ENCODE measurements around the gene FRMD1. TPM values are rescaled to one million over a fixed set of nuclear protein-coding genes. Genes with fewer than 3 reads are reported as not detected.
"Not testable (repeated sequence)": the region's sequence is repeated elsewhere in the genome, so short reads cannot be mapped to it uniquely, and the experiment has no call there.

The FRMD1 gene
- total RNA-seq, 1 experiment from 2014 or later = not detected

- no peaks in the 10 kb centered on the region for H3K9me3 Mint-ChIP-seq (ENCODE audit: unreplicated experiment)
- intact Hi-C loops (cut with micrococcal nuclease) = no loop called here
- no peaks in the 10 kb centered on the region for H3K36me3 Mint-ChIP-seq (ENCODE audit: insufficient read depth, unreplicated experiment)
- DNase-seq (ENCODE audit: unreplicated experiment) = no peak
- CTCF ChIA-PET = no interaction called here
- TF ChIP-seq, protein P1, sequence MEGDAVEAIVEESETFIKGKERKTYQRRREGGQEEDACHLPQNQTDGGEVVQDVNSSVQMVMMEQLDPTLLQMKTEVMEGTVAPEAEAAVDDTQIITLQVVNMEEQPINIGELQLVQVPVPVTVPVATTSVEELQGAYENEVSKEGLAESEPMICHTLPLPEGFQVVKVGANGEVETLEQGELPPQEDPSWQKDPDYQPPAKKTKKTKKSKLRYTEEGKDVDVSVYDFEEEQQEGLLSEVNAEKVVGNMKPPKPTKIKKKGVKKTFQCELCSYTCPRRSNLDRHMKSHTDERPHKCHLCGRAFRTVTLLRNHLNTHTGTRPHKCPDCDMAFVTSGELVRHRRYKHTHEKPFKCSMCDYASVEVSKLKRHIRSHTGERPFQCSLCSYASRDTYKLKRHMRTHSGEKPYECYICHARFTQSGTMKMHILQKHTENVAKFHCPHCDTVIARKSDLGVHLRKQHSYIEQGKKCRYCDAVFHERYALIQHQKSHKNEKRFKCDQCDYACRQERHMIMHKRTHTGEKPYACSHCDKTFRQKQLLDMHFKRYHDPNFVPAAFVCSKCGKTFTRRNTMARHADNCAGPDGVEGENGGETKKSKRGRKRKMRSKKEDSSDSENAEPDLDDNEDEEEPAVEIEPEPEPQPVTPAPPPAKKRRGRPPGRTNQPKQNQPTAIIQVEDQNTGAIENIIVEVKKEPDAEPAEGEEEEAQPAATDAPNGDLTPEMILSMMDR (IDR thresholded peaks at IDR 0.05; ENCODE audit: unreplicated experiment) = no peak
- peaks cover 18% of the 10 kb centered on the region for H3K27me3 Mint-ChIP-seq (ENCODE audit: insufficient read depth, unreplicated experiment)
- BruUV-seq (replicated peaks) = no TSS peak
- POLR2A ChIA-PET = no interaction called here
- no peaks in the 10 kb centered on the region for H3K4me1 Mint-ChIP-seq (ENCODE audit: insufficient read depth, unreplicated experiment)
- no peak overlapping the region for H3K4me3 Mint-ChIP-seq (ENCODE audit: unreplicated experiment)
- H3K27ac Mint-ChIP-seq (ENCODE audit: low read depth, unreplicated experiment) = no peak overlapping the region
Measured at GRCh38 chr6:168078175-168078942, 653 bp downstream of the FRMD1 start.

GRCh38 chr6:168077401-168077800 lies 1.6 kb downstream of the FRMD1 start:
- H3K4me3 Mint-ChIP-seq (ENCODE audit: unreplicated experiment); H3K9me3 Mint-ChIP-seq (ENCODE audit: unreplicated experiment); H3K4me1 Mint-ChIP-seq (ENCODE audit: insufficient read depth, unreplicated experiment); H3K36me3 Mint-ChIP-seq (ENCODE audit: insufficient read depth, unreplicated experiment); BruUV-seq (replicated peaks); H3K27ac Mint-ChIP-seq (ENCODE audit: low read depth, unreplicated experiment); DNase-seq (ENCODE audit: unreplicated experiment); CTCF ChIA-PET; intact Hi-C loops (cut with micrococcal nuclease); POLR2A ChIA-PET: not testable (repeated sequence)
- peaks cover 11% of the 10 kb centered on the region for H3K27me3 Mint-ChIP-seq (ENCODE audit: insufficient read depth, unreplicated experiment)

DNA sequence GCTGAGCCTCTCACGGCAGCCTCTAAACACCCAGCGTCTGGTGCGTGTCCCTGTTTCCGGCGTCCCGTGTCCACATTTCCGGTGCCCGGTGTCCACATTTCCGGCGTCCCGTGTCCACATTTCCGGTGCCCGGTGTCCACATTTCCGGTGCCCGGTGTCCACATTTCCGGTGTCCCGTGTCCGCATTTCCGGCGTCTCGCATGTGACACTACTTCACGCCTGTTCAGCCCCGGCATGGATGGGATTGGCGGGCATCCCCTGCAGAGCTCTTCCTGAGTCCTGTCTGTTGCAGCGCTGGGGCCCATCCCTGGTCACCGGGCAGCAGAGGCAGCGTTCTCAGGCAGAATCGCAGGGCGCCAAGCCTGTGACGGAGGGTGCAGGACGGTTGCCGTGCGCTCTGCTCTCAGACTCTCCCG lies 3.2 kb downstream of the FRMD1 start:
- no peaks in the 10 kb centered on the region for H3K4me1 Mint-ChIP-seq (ENCODE audit: insufficient read depth, unreplicated experiment)
- no peak overlapping the region for H3K27ac Mint-ChIP-seq (ENCODE audit: low read depth, unreplicated experiment)
- ChIA-PET CTCF (interaction anchor here (0.7 kb wide), 1 partner anchor 16 kb away, joined by 3 read pairs; no protein-coding TSS in a partner anchor), POLR2A (no interaction called here)
- intact Hi-C loops (cut with micrococcal nuclease) = no loop called here
- TF ChIP-seq, protein P1 (IDR thresholded peaks at IDR 0.05; ENCODE audit: unreplicated experiment) = no peak
- BruUV-seq (replicated peaks) = no TSS peak
- H3K36me3 Mint-ChIP-seq (ENCODE audit: insufficient read depth, unreplicated experiment) = no peaks in the 10 kb centered on the region
- H3K27me3 Mint-ChIP-seq (ENCODE audit: insufficient read depth, unreplicated experiment) = peaks cover 3% of the 10 kb centered on the region
- H3K4me3 Mint-ChIP-seq (ENCODE audit: unreplicated experiment) = no peak overlapping the region
- DNase-seq (ENCODE audit: unreplicated experiment) = no peak
- H3K9me3 Mint-ChIP-seq (ENCODE audit: unreplicated experiment) = no peaks in the 10 kb centered on the region

DNA sequence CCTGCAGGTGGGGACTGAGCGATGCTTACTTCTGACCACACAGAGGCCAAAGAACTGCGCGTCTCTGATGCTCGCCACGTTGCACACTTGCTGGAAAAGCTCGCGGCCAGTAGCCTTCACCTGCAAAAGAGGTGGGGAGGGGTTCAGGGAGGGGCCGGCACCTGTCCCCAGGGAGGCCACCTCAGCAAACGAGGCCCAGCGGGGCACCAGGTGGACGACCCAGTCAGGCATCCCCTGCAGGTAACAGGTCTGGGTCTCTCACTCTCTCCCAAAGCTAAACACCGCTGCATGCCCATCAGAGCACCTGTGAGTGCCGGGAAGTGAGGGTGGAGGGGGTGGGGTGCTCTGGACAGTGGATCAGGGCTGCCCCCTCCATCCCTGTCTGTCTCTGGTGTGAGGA lies 3.8 kb downstream of the FRMD1 start:
- ChIA-PET CTCF (interaction anchor here (0.7 kb wide), 1 partner anchor 17 kb away, joined by 3 read pairs; no protein-coding TSS in a partner anchor), POLR2A (interaction anchor here (0.6 kb wide), 1 partner anchor 37 kb away, joined by 5 read pairs; no protein-coding TSS in a partner anchor)
- H3K4me3 Mint-ChIP-seq (ENCODE audit: unreplicated experiment) = no peak overlapping the region
- TF ChIP-seq, protein P1 (IDR thresholded peaks at IDR 0.05; ENCODE audit: unreplicated experiment) = no peak
- peaks cover 9% of the 10 kb centered on the region for H3K27me3 Mint-ChIP-seq (ENCODE audit: insufficient read depth, unreplicated experiment)
- H3K9me3 Mint-ChIP-seq (ENCODE audit: unreplicated experiment) = no peaks in the 10 kb centered on the region
- no peaks in the 10 kb centered on the region for H3K36me3 Mint-ChIP-seq (ENCODE audit: insufficient read depth, unreplicated experiment)
- no peak for DNase-seq (ENCODE audit: unreplicated experiment)
- H3K4me1 Mint-ChIP-seq (ENCODE audit: insufficient read depth, unreplicated experiment) = no peaks in the 10 kb centered on the region
- intact Hi-C loops (cut with micrococcal nuclease) = no loop called here
- no TSS peak for BruUV-seq (replicated peaks)
- H3K27ac Mint-ChIP-seq (ENCODE audit: low read depth, unreplicated experiment) = no peak overlapping the region

Measured in MCF 10A (cell line).